ENCODE data around the gene PSKH1. TPM values are rescaled to one million over a fixed set of nuclear protein-coding genes. Genes with fewer than 3 reads are reported as not detected.
"Not testable (repeated sequence)": the region's sequence is repeated elsewhere in the genome, so short reads cannot be mapped to it uniquely, and the experiment has no call there.

Gene PSKH1
- total and polyA plus RNA-seq, 8 donors: 12.7 to 17.7 (median 15.5) TPM

- Histone ChIP-seq H3K27ac (peak within 1 kb of the TSS; percentile 81 to 95 (median 87)), H3K9me3 (no peaks in the 10 kb centered on the region), H3K4me3 (peak within 1 kb of the TSS; percentile 80 to 94 (median 91)), H3K36me3 (no peaks in the 10 kb centered on the region), H3K4me1 (peaks cover 0 to 20% (median 4%) of the 10 kb centered on the region in 3 donors), H3K27me3 (no peaks in the 10 kb centered on the region)
- intact Hi-C loops (cut with DNase I): loop anchor here in 1 of 3 donors (10.0 kb wide), 1 partner anchor 412 kb away; the partner anchor contains the start of gene RIPOR1
- peak; percentile 53 to 82 (median 70) for DNase-seq
- ATAC-seq: peak; percentile 15 to 55 (median 28)
- no peak for TF ChIP-seq CTCF (IDR thresholded peaks at IDR 0.05)
- 0% methylated on average over 46 to 54 of the region's 54 CpGs for WGBS, 2 donors
- FAIRE-seq: no peak
Measured at GRCh38 chr16:67936124-67936879, 43.2 kb downstream of the PSKH1 start, which contains the start of gene PSMB10. Gene PSMB10 (minus strand): TSS chr16:67936850. CDS start chr16:67936749, 101 bp downstream.

GRCh38 chr16:67936880-67937605 lies 44.0 kb downstream of the PSKH1 start:
- FAIRE-seq: no peak
- no peak for ATAC-seq

GRCh38 chr16:67937713-67938112 lies 44.7 kb downstream of the PSKH1 start:
- DNase-seq: not testable (repeated sequence)

More at GRCh38 chr16:67936880-67937605, 44.0 kb downstream of the PSKH1 start:
- intact Hi-C loops (cut with DNase I): loop anchor here in 1 of 3 donors (10.0 kb wide), 1 partner anchor 412 kb away; the partner anchor contains the start of gene RIPOR1
- Histone ChIP-seq H3K4me3 (peak overlapping the region; percentile 80 to 94 (median 91)), H3K27ac (peak overlapping the region; percentile 81 to 95 (median 87)), H3K27me3 (no peaks in the 10 kb centered on the region), H3K9me3 (no peaks in the 10 kb centered on the region), H3K36me3 (no peaks in the 10 kb centered on the region), H3K4me1 (peaks cover 0 to 20% (median 4%) of the 10 kb centered on the region in 3 donors)
- TF ChIP-seq CTCF (IDR thresholded peaks at IDR 0.05): no peak
- DNase-seq: no peak
- whole genome bisulfite sequencing, 2 donors: 44 to 45% methylated on average over 6 of the region's 6 CpGs

GRCh38 chr16:67939507-67940445 lies 46.7 kb downstream of the PSKH1 start:
- intact Hi-C loops (cut with DNase I): loop anchor here in 1 of 3 donors (10.0 kb wide), 1 partner anchor 415 kb away; the partner anchor contains the start of gene RIPOR1
- Histone ChIP-seq H3K36me3 (peaks cover 0 to 6% (median 0%) of the 10 kb centered on the region in 3 donors), H3K27ac (no peak overlapping the region)

More at GRCh38 chr16:67937713-67938112, 44.7 kb downstream of the PSKH1 start:
- WGBS, 2 donors: 92 to 97% methylated on average over 5 of the region's 5 CpGs
- ATAC-seq, H3K4me3 ChIP-seq, FAIRE-seq, H3K27ac ChIP-seq, H3K27me3 ChIP-seq, H3K36me3 ChIP-seq, H3K9me3 ChIP-seq: not testable (repeated sequence)
- intact Hi-C loops (cut with DNase I): loop anchor here in 1 of 3 donors (10.0 kb wide), 1 partner anchor 413 kb away; the partner anchor contains the start of gene RIPOR1
- peaks cover 0 to 20% (median 0%) of the 10 kb centered on the region in 3 donors for H3K4me1 ChIP-seq

More at GRCh38 chr16:67939507-67940445, 46.7 kb downstream of the PSKH1 start:
- no peak for TF ChIP-seq CTCF (IDR thresholded peaks at IDR 0.05)
- FAIRE-seq (no peak), DNase-seq (peak in 5 of 6 donors; percentile 44 to 84 (median 56)), ATAC-seq (no peak)
- Histone ChIP-seq H3K27me3 (no peaks in the 10 kb centered on the region), H3K4me3 (no peak overlapping the region), H3K9me3 (no peaks in the 10 kb centered on the region), H3K4me1 (peaks cover 0 to 12% (median 0%) of the 10 kb centered on the region in 3 donors)
- 76% methylated on average over 33 of the region's 33 CpGs for WGBS, 2 donors

All from pancreas (tissue), 10 donors.